GM12873 (cell line): ENCODE data around the gene PNMA6F.

Experiments
- CTCF ChIP-seq: IDR thresholded peaks from 2 replicates; pipeline ENCODE4 v1.5.1; 2012; ENCODE audit warnings: low read depth, mild to moderate bottlenecking, moderate library complexity, low read length, control low read depth; ENCODE audit not compliant: insufficient read depth; ENCODE audit errors: missing control alignments

Gene PNMA6F

GRCh38 chrX:153297376-153297775, 24.2 kb downstream of the PNMA6F start:
- TF ChIP-seq CTCF: no peak
